Hepatocyte (in vitro differentiated cells): ENCODE results near the gene SLC30A3. TPM values are rescaled to one million over a fixed set of nuclear protein-coding genes. Genes with fewer than 3 reads are reported as not detected.
A peak's percentile ranks its signal among the peaks of the same experiment; 100 is the strongest.

ENCODE experiments used
- DNase-seq: peaks from one replicate; pipeline ENCODE4 v3.0.0-alpha.2; 2016; ENCODE audit warnings: low spot score
- H2AFZ ChIP-seq: fragments of 200-600 bp; sonication (generic); 2 replicates; pipeline ENCODE4 v1.6.0; 2016; ENCODE audit warnings: antibody characterized with exemption, mild to moderate bottlenecking
- H3K27ac ChIP-seq: fragments of 200-600 bp; sonication (generic); 2 replicates; pipeline ENCODE4 v1.5.1; 2016; ENCODE audit warnings: mild to moderate bottlenecking
- H3K27me3 ChIP-seq: fragments of 200-600 bp; sonication (generic); 2 replicates; pipeline ENCODE4 v1.6.1; 2016
- H3K36me3 ChIP-seq: fragments of 200-600 bp; sonication (generic); replicated peaks from 2 replicates; pipeline ENCODE4 v1.5.1; 2016; ENCODE audit warnings: low read depth; ENCODE audit not compliant: insufficient read depth
- H3K4me1 ChIP-seq: fragments of 200-600 bp; sonication (generic); 2 replicates; pipeline ENCODE4 v1.5.1; 2016; ENCODE audit warnings: mild to moderate bottlenecking, moderate library complexity; ENCODE audit not compliant: insufficient read depth
- H3K4me2 ChIP-seq: fragments of 200-600 bp; sonication (generic); 2 replicates; pipeline ENCODE4 v1.6.0; 2016
- H3K4me3 ChIP-seq: fragments of 200-600 bp; sonication (generic); 2 replicates; pipeline ENCODE4 v1.5.1; 2016; ENCODE audit warnings: mild to moderate bottlenecking
- H3K79me2 ChIP-seq: fragments of 200-600 bp; sonication (generic); 2 replicates; pipeline ENCODE4 v1.6.0; 2017; ENCODE audit warnings: mild to moderate bottlenecking
- H3K9me2 ChIP-seq: fragments of 200-600 bp; sonication (generic); replicated peaks from 2 replicates; pipeline ENCODE4 v1.6.0; 2017; ENCODE audit warnings: mild to moderate bottlenecking; ENCODE audit not compliant: insufficient read depth
- H3K9me3 ChIP-seq: fragments of 200-600 bp; sonication (generic); 2 replicates; pipeline ENCODE4 v1.5.1; 2016; ENCODE audit warnings: low read depth, mild to moderate bottlenecking
- H4K20me1 ChIP-seq: fragments of 200-600 bp; sonication (generic); 2 replicates; pipeline ENCODE4 v1.6.0; 2016; ENCODE audit warnings: mild to moderate bottlenecking; ENCODE audit not compliant: insufficient read depth, poor library complexity, severe bottlenecking
- CTCF ChIP-seq: fragments of 200-600 bp; sonication (generic); IDR thresholded peaks from 2 replicates; pipeline ENCODE4 v1.5.1; 2016; ENCODE audit warnings: antibody characterized with exemption, mild to moderate bottlenecking; ENCODE audit not compliant: poor library complexity
- EZH2 ChIP-seq: fragments of 200-600 bp; sonication (generic); IDR thresholded peaks from 2 replicates; pipeline ENCODE4 v1.6.1; 2016; ENCODE audit warnings: antibody characterized with exemption, mild to moderate bottlenecking, borderline replicate concordance
- EZH2phosphoT487 ChIP-seq: fragments of 200-600 bp; sonication (generic); IDR thresholded peaks from one replicate; pipeline ENCODE4 v1.6.1; 2018; ENCODE audit warnings: antibody characterized with exemption, mild to moderate bottlenecking, low read depth, moderate library complexity; ENCODE audit not compliant: unreplicated experiment, severe bottlenecking
- WGBS: methylation state at CpG from one replicate; pipeline ENCODE4 v1.1.6; 2016; ENCODE audit warnings: low lambda C conversion rate; ENCODE audit errors: missing lambda C conversion rate; 5-methylcytosine and 5-hydroxymethylcytosine counted together
- polyA plus RNA-seq: library from polyadenylated mRNA; unstranded; fragments of >200 nt; fragmentation: Nextera tagmentation; extraction: Ambion mirVana; gene quantifications from 2 replicates; pipeline ENCODE4 v1.2.1, GENCODE V29; 2016
- total RNA-seq: library from RNA; depleted of rRNA; stranded (reverse); fragments of >200 nt; gene quantifications from 2 replicates; pipeline ENCODE4 v1.2.3, GENCODE V29; 2014

The SLC30A3 gene
- total and polyA plus RNA-seq, 2 experiments from 2014 or later = 0.20 TPM; not detected in 1

GRCh38 chr2:27308359-27308881 is 45.6 kb upstream of the SLC30A3 start, which contains the start of gene UCN:
TSS of gene UCN (minus strand) at chr2:27308445. CDS start at chr2:27307895, 550 bp downstream.
- H3K79me2 ChIP-seq = no peaks in the 10 kb centered on the region
- TF ChIP-seq EZH2 (no peak), EZH2phosphoT487 (no peak), CTCF (no peak)
- H3K4me3 ChIP-seq = no peak within 1 kb of the TSS
- no peak within 1 kb of the TSS for H3K27ac ChIP-seq
- WGBS = 16% methylated on average over 25 of the region's 25 CpGs
- DNase-seq = peak; percentile 81
- no peaks in the 10 kb centered on the region for H4K20me1 ChIP-seq
- peaks cover 5% of the 10 kb centered on the region for H3K4me1 ChIP-seq
- peaks cover 48% of the 10 kb centered on the region for H3K27me3 ChIP-seq
- H3K4me2 ChIP-seq = peak within 1 kb of the TSS; percentile 49
- H3K9me3 ChIP-seq = no peaks in the 10 kb centered on the region
- no peaks in the 10 kb centered on the region for H3K36me3 ChIP-seq
- no peak within 1 kb of the TSS for H2AFZ ChIP-seq
- H3K9me2 ChIP-seq = no peaks in the 10 kb centered on the region

GRCh38 chr2:27307545-27308358 is 44.9 kb upstream of the SLC30A3 start:
- Histone ChIP-seq H3K9me2 (no peaks in the 10 kb centered on the region), H3K27ac (no peak overlapping the region), H3K36me3 (no peaks in the 10 kb centered on the region), H3K27me3 (peaks cover 48% of the 10 kb centered on the region), H2AFZ (no peak overlapping the region), H4K20me1 (no peaks in the 10 kb centered on the region), H3K4me1 (peaks cover 5% of the 10 kb centered on the region), H3K79me2 (no peaks in the 10 kb centered on the region), H3K4me2 (peak overlapping the region; percentile 49), H3K4me3 (no peak overlapping the region), H3K9me3 (no peaks in the 10 kb centered on the region)
- 11% methylated on average over 55 of the region's 75 CpGs for WGBS
- no peak for DNase-seq
- TF ChIP-seq CTCF (no peak), EZH2 (peak; percentile 89), EZH2phosphoT487 (peak; percentile 26)

GRCh38 chr2:27307287-27307544 is 44.4 kb upstream of the SLC30A3 start:
- H3K4me2 ChIP-seq = peak overlapping the region; percentile 49
- no peaks in the 10 kb centered on the region for H3K9me3 ChIP-seq
- no peaks in the 10 kb centered on the region for H4K20me1 ChIP-seq
- no peak for TF ChIP-seq CTCF
- no peak for TF ChIP-seq EZH2phosphoT487
- no peak for TF ChIP-seq EZH2
- no peak overlapping the region for H2AFZ ChIP-seq
- no peak overlapping the region for H3K4me3 ChIP-seq
- DNase-seq = no peak
- WGBS = 30% methylated on average over 14 of the region's 14 CpGs
- peaks cover 48% of the 10 kb centered on the region for H3K27me3 ChIP-seq
- H3K27ac ChIP-seq = no peak overlapping the region
- no peaks in the 10 kb centered on the region for H3K79me2 ChIP-seq
- no peaks in the 10 kb centered on the region for H3K9me2 ChIP-seq
- no peaks in the 10 kb centered on the region for H3K36me3 ChIP-seq
- H3K4me1 ChIP-seq = peaks cover 5% of the 10 kb centered on the region
